ENCODE measurements around the gene ABAT. TPM values are rescaled to one million over a fixed set of nuclear protein-coding genes. Genes with fewer than 3 reads are reported as not detected.
"Not testable (repeated sequence)": the region's sequence is repeated elsewhere in the genome, so short reads cannot be mapped to it uniquely, and the experiment has no call there.

Gene ABAT
- total and polyA plus RNA-seq, 7 donors, result 0.55 to 1.7 (median 0.79) TPM

- WGBS, 3 donors, result 54 to 56% (median 55%) methylated on average over 7 of the region's 7 CpGs
- peak overlapping the region; percentile 100 for H3K4me3 ChIP-seq
- peaks cover 22% of the 10 kb centered on the region for H3K4me1 ChIP-seq
- no peak for DNase-seq
- H3K27ac ChIP-seq, result peak overlapping the region; percentile 93
- H3K9me3 ChIP-seq, result no peaks in the 10 kb centered on the region
- ATAC-seq, result no peak
- H3K36me3 ChIP-seq (ENCODE audit: insufficient read depth in 1 of 2, low read depth in 1 of 2), result peaks cover 12 to 35% of the 10 kb centered on the region in 2 donors
- no peak for TF ChIP-seq CTCF (IDR thresholded peaks at IDR 0.05)
- intact Hi-C loops (cut with DNase I), result loop anchor here (5.0 to 10.0 kb wide), 7 partner anchors 69 to 1944 kb away; partner anchors contain the start of genes ABAT (in 1 of the 2), CARHSP1 (in 1 of the 2), LITAFD (in 1 of the 2) and NUBP1 (in 1 of the 2)
- H3K27me3 ChIP-seq (ENCODE audit: insufficient read depth in 3 of 3, low read length in 2 of 3), result no peaks in the 10 kb centered on the region
These were observed 124.2 kb downstream of the ABAT start for GRCh38 chr16:8798535-8799157.

- H3K4me3 ChIP-seq, result no peak overlapping the region
- 94 to 97% (median 94%) methylated on average over 4 of the region's 4 CpGs for WGBS, 3 donors
- H3K27ac ChIP-seq, result no peak overlapping the region
- H3K36me3 ChIP-seq (ENCODE audit: insufficient read depth in 1 of 2, low read depth in 1 of 2), result peaks cover 20 to 62% of the 10 kb centered on the region in 2 donors
- intact Hi-C loops (cut with DNase I), result no loop called here
- peaks cover 18% of the 10 kb centered on the region for H3K4me1 ChIP-seq
- DNase-seq (no peak), ATAC-seq (no peak)
- H3K27me3 ChIP-seq (ENCODE audit: insufficient read depth in 3 of 3, low read length in 2 of 3), result no peaks in the 10 kb centered on the region
- no peak for TF ChIP-seq CTCF (IDR thresholded peaks at IDR 0.05)
- no peaks in the 10 kb centered on the region for H3K9me3 ChIP-seq
These were observed 127.3 kb downstream of the ABAT start for GRCh38 chr16:8801701-8802100.

GRCh38 chr16:8803733-8804132 lies 129.3 kb downstream of the ABAT start:
- H3K9me3 ChIP-seq; H3K27me3 ChIP-seq (ENCODE audit: insufficient read depth in 3 of 3, low read length in 2 of 3); DNase-seq; ATAC-seq; H3K4me1 ChIP-seq; H3K4me3 ChIP-seq; H3K27ac ChIP-seq; intact Hi-C loops (cut with DNase I): not testable (repeated sequence)
- H3K36me3 ChIP-seq (ENCODE audit: insufficient read depth in 1 of 2, low read depth in 1 of 2), result peaks cover 23 to 82% of the 10 kb centered on the region in 2 donors
- WGBS, 3 donors, result 88 to 95% (median 90%) methylated on average over 12 of the region's 12 CpGs

GRCh38 chr16:8804313-8804712 lies 129.9 kb downstream of the ABAT start:
- Histone ChIP-seq H3K36me3 (ENCODE audit: insufficient read depth in 1 of 2, low read depth in 1 of 2) (peaks cover 24 to 88% of the 10 kb centered on the region in 2 donors), H3K27ac (no peak overlapping the region), H3K27me3 (ENCODE audit: insufficient read depth in 3 of 3, low read length in 2 of 3) (no peaks in the 10 kb centered on the region), H3K4me1 (peaks cover 4% of the 10 kb centered on the region), H3K9me3 (no peaks in the 10 kb centered on the region), H3K4me3 (no peak overlapping the region)
- no peak for ATAC-seq
- TF ChIP-seq CTCF (IDR thresholded peaks at IDR 0.05), result no peak
- intact Hi-C loops (cut with DNase I), result no loop called here
- DNase-seq, result no peak
- WGBS, 3 donors, result 84 to 93% (median 88%) methylated on average over 6 of the region's 6 CpGs

GRCh38 chr16:8806272-8806983 lies 132.0 kb downstream of the ABAT start:
- no peaks in the 10 kb centered on the region for H3K9me3 ChIP-seq
- no peaks in the 10 kb centered on the region for H3K4me1 ChIP-seq
- H3K36me3 ChIP-seq (ENCODE audit: insufficient read depth in 1 of 2, low read depth in 1 of 2), result peaks cover 22 to 100% of the 10 kb centered on the region in 2 donors
- no peaks in the 10 kb centered on the region for H3K27me3 ChIP-seq (ENCODE audit: insufficient read depth in 3 of 3, low read length in 2 of 3)
- no peak overlapping the region for H3K27ac ChIP-seq
- 82 to 89% (median 87%) methylated on average over 13 of the region's 13 CpGs for WGBS, 3 donors
- DNase-seq, result no peak
- no peak for ATAC-seq
- intact Hi-C loops (cut with DNase I), result no loop called here
- no peak for TF ChIP-seq CTCF (IDR thresholded peaks at IDR 0.05)
- H3K4me3 ChIP-seq, result no peak overlapping the region
